Upper lobe of left lung (tissue), 6 donors: ENCODE measurements around the gene HILPDA. TPM values are rescaled to one million over a fixed set of nuclear protein-coding genes. Genes with fewer than 3 reads are reported as not detected.
"Not testable (repeated sequence)": the region's sequence is repeated elsewhere in the genome, so short reads cannot be mapped to it uniquely, and the experiment has no call there.

Source experiments
- ATAC-seq, 2 donors: fragments of 200-7000 bp; cut with Tn5 transposase; one replicate each; pipeline ENCODE4 v1.9.1; 2022; ENCODE audit warnings: mild to moderate bottlenecking in 2 of 2, moderate library complexity in 2 of 2; ENCODE audit not compliant: low FRiP score in 2 of 2
- DNase-seq, 2 donors: peaks; one replicate each; pipeline ENCODE4 v3.0.0-alpha.2; 2019 to 2020
- H3K27ac ChIP-seq, 4 donors: fragments of 200-600 bp; sonication (generic); one replicate each; pipeline ENCODE4 v1.5.1; 2016 to 2019
- H3K27me3 ChIP-seq, 4 donors: fragments of 200-600 bp; sonication (generic); one replicate each; pipeline ENCODE4 v1.5.1; 2017 to 2019
- H3K36me3 ChIP-seq, 4 donors: fragments of 200-600 bp; sonication (generic); one replicate each; pipeline ENCODE4 v1.5.1; 2016 to 2019
- H3K4me1 ChIP-seq, 4 donors: fragments of 200-600 bp; sonication (generic); one replicate each; pipeline ENCODE4 v1.5.1; 2018 to 2019
- H3K4me3 ChIP-seq, 4 donors: fragments of 200-600 bp; sonication (generic); one replicate each; pipeline ENCODE4 v1.5.1; 2017 to 2019; ENCODE audit warnings: mild to moderate bottlenecking in 2 of 4, moderate library complexity in 1 of 4
- H3K9me3 ChIP-seq, 4 donors: fragments of 200-600 bp; sonication (generic); one replicate each; pipeline ENCODE4 v1.5.1; 2018 to 2019
- CTCF ChIP-seq, 6 experiments: fragments of 450-650 bp in 4 of 6; fragments of 200-600 bp in 2 of 6; sonication (generic) in 2 of 6; IDR thresholded peaks; one replicate each; pipeline ENCODE4 v1.5.1; 2016 to 2019; ENCODE audit warnings: antibody characterized with exemption in 6 of 6
- EP300 ChIP-seq, 4 donors: sonication (generic); formaldehyde crosslinking; IDR thresholded peaks; one replicate each; pipeline ENCODE4 v1.5.1; 2017; ENCODE audit warnings: antibody characterized with exemption in 4 of 4, control low read depth in 2 of 4
- POLR2A ChIP-seq, 4 donors: fragments of 450-650 bp; IDR thresholded peaks; one replicate each; pipeline ENCODE4 v1.5.1; 2016 to 2017; ENCODE audit warnings: antibody characterized with exemption in 4 of 4, mild to moderate bottlenecking in 2 of 4
- POLR2AphosphoS5 ChIP-seq, 2 donors: sonication (generic); formaldehyde crosslinking; IDR thresholded peaks; one replicate each; pipeline ENCODE4 v1.5.1; 2017; ENCODE audit warnings: antibody characterized with exemption in 2 of 2
- WGBS, 2 donors: methylation state at CpG; one replicate each; pipeline ENCODE4 v1.1.5; 2017 to 2018; 5-methylcytosine and 5-hydroxymethylcytosine counted together
- total RNA-seq, 6 donors: library from RNA; depleted of rRNA in 4 of 6; stranded (reverse); fragments of >200 nt in 4 of 6; gene quantifications; one replicate each; pipeline versions ENCODE4 v1.1.0 to v1.2.1, GENCODE V29; 2016 to 2021
- donor health status: DM: no; HTN: no; CAD: no; lungs with moderate emphysema.
- donor health status: DM: no; HTN: yes; CAD: no; lungs with severe emphysema.

The HILPDA gene
- total RNA-seq, 6 donors from 2014 or later = 2.6 to 14.9 (median 7.3) TPM

GRCh38 chr7:128454808-128455542 lies 703 bp upstream of the HILPDA start:
- peak in 1 of 2 donors; percentile 39 for DNase-seq
- no peaks in the 10 kb centered on the region for H3K9me3 ChIP-seq
- TF ChIP-seq CTCF (IDR thresholded peaks at IDR 0.05) = peak in 1 of 6 experiments; percentile 26
- TF ChIP-seq POLR2AphosphoS5 (IDR thresholded peaks at IDR 0.05) = no peak
- H3K4me3 ChIP-seq = peak overlapping the region in 3 of 4 donors; percentile 90 to 94 (median 91)
- H3K27ac ChIP-seq = peak overlapping the region; percentile 87 to 92 (median 90)
- WGBS, 2 donors = 55 to 56% methylated on average over 25 of the region's 25 CpGs
- no peak for ATAC-seq
- H3K4me1 ChIP-seq = peaks cover 19 to 40% (median 32%) of the 10 kb centered on the region in 4 donors
- no peaks in the 10 kb centered on the region for H3K36me3 ChIP-seq
- H3K27me3 ChIP-seq = no peaks in the 10 kb centered on the region

GRCh38 chr7:128456255-128456725 lies 612 bp downstream of the HILPDA start:
- H3K9me3 ChIP-seq = no peaks in the 10 kb centered on the region
- H3K4me1 ChIP-seq = peaks cover 19 to 40% (median 32%) of the 10 kb centered on the region in 4 donors
- TF ChIP-seq POLR2AphosphoS5 (IDR thresholded peaks at IDR 0.05) (no peak), EP300 (IDR thresholded peaks at IDR 0.05) (no peak), POLR2A (IDR thresholded peaks at IDR 0.05) (no peak), CTCF (IDR thresholded peaks at IDR 0.05) (no peak)
- DNase-seq (no peak), ATAC-seq (no peak)
- H3K27ac ChIP-seq = peak overlapping the region; percentile 87 to 92 (median 90)
- no peaks in the 10 kb centered on the region for H3K36me3 ChIP-seq
- H3K4me3 ChIP-seq = peak overlapping the region; percentile 75 to 94 (median 90)
- no peaks in the 10 kb centered on the region for H3K27me3 ChIP-seq
- 4 to 9% methylated on average over 5 of the region's 5 CpGs for WGBS, 2 donors

GRCh38 chr7:128457385-128457784 lies 1.7 kb downstream of the HILPDA start:
- H3K4me1 ChIP-seq = peaks cover 19 to 40% (median 32%) of the 10 kb centered on the region in 4 donors
- DNase-seq, H3K27me3 ChIP-seq, H3K4me3 ChIP-seq, H3K9me3 ChIP-seq, H3K27ac ChIP-seq, H3K36me3 ChIP-seq, ATAC-seq: not testable (repeated sequence)
- WGBS, 2 donors = 89 to 95% methylated on average over 5 to 6 of the region's 6 CpGs

- H3K9me3 ChIP-seq = no peaks in the 10 kb centered on the region
- WGBS, 2 donors = 41 to 59% methylated on average over 3 of the region's 3 CpGs
- H3K27ac ChIP-seq = peak overlapping the region in 1 of 4 donors; percentile 17
- no peak for ATAC-seq
- H3K27me3 ChIP-seq = no peaks in the 10 kb centered on the region
- no peak overlapping the region for H3K4me3 ChIP-seq
- H3K4me1 ChIP-seq = peaks cover 15 to 40% (median 30%) of the 10 kb centered on the region in 4 donors
- no peaks in the 10 kb centered on the region for H3K36me3 ChIP-seq
- TF ChIP-seq POLR2A (IDR thresholded peaks at IDR 0.05) (no peak), CTCF (IDR thresholded peaks at IDR 0.05) (no peak), EP300 (IDR thresholded peaks at IDR 0.05) (no peak), POLR2AphosphoS5 (IDR thresholded peaks at IDR 0.05) (no peak)
- DNase-seq = no peak
Measured at GRCh38 chr7:128458956-128459355, 3.3 kb downstream of the HILPDA start.

- Histone ChIP-seq H3K36me3 (no peaks in the 10 kb centered on the region), H3K27me3 (no peaks in the 10 kb centered on the region), H3K9me3 (no peaks in the 10 kb centered on the region), H3K27ac (no peak overlapping the region), H3K4me1 (peaks cover 13 to 36% (median 29%) of the 10 kb centered on the region in 4 donors), H3K4me3 (no peak overlapping the region)
- 37 to 54% methylated on average over 4 to 5 of the region's 5 CpGs for WGBS, 2 donors
- ATAC-seq = peak; percentile 54 to 75
- TF ChIP-seq POLR2A (IDR thresholded peaks at IDR 0.05) = no peak
- TF ChIP-seq CTCF (IDR thresholded peaks at IDR 0.05) = peak; percentile 65 to 81 (median 78)
- DNase-seq = peak in 1 of 2 donors; percentile 72
Measured at GRCh38 chr7:128459394-128459878, 3.8 kb downstream of the HILPDA start.
